ENCODE data around the gene UBASH3B.

Gene UBASH3B

DNA sequence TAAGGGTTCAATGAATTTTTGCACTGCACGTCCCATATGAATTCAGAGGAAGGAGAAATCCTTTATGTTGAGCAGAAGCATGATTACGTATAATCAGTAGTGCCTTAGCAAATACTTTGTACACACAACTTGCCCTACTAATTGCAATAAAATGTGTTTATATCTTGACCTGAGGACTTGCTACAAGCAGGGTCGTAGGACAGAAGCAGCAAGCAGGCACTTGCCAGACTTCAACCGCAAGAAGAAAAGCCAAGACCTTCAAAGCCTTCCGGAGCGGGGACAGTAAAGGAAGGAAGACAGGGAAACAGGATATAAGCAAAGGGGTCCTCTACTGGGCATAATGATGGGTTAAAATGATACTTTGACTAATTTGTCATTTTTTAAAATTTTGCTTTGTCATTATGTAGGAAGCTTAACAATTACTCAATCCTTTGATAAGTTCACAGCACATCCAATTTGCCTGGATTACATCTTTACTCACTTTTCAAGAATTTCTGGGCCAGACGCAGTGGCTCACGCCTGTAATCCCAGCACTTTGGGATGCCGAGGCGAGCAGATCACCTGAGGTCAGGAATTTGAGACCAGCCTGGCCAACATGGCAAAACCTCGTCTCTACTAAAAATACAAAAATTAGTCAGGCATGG, 23.2 kb upstream of the UBASH3B start:
- TF ChIP-seq, protein P1, sequence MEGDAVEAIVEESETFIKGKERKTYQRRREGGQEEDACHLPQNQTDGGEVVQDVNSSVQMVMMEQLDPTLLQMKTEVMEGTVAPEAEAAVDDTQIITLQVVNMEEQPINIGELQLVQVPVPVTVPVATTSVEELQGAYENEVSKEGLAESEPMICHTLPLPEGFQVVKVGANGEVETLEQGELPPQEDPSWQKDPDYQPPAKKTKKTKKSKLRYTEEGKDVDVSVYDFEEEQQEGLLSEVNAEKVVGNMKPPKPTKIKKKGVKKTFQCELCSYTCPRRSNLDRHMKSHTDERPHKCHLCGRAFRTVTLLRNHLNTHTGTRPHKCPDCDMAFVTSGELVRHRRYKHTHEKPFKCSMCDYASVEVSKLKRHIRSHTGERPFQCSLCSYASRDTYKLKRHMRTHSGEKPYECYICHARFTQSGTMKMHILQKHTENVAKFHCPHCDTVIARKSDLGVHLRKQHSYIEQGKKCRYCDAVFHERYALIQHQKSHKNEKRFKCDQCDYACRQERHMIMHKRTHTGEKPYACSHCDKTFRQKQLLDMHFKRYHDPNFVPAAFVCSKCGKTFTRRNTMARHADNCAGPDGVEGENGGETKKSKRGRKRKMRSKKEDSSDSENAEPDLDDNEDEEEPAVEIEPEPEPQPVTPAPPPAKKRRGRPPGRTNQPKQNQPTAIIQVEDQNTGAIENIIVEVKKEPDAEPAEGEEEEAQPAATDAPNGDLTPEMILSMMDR (IDR thresholded peaks at IDR 0.05; ENCODE audit: low read depth, low read length) = no peak
- no peak for DNase-seq
- Histone ChIP-seq H3K36me3 (no peaks in the 10 kb centered on the region), H3K27me3 (peaks cover 5% of the 10 kb centered on the region; the same call in 1 of the 2 replicates), H3K9me3 (no peaks in the 10 kb centered on the region), H3K4me3 (ENCODE audit: low read depth, low read length) (no peak overlapping the region), H3K4me1 (no peaks in the 10 kb centered on the region)

DNA sequence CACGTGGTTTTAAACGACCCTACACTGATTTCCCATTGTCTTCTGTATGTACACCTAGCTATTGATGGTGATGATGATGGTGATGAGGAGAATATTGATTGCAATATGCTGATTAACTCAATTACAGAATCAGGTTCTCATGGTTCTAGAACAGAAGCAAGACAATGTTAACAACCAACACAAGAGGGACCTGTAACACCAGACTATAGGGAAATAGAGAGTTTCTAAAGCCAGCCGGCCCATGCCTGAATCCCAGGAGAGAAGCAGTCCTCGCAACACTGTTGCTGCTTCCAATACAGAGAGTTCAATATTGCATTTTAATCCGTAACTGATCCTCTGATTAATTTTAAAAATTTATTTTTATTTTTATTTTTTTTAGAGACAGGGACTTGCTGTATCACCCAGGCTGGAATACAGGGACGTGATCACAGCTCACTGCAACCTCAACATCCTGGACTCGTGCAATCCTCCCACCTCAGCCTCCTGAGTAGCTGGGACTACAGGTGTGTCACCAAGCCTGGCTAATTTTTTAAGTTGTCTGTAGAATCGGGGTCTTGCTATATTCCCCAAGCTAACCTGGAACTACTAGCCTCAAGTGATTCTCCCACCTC, 22.2 kb upstream of the UBASH3B start:
- no peak overlapping the region for H3K4me3 ChIP-seq (ENCODE audit: low read depth, low read length)
- no peaks in the 10 kb centered on the region for H3K9me3 ChIP-seq
- peaks cover 5% of the 10 kb centered on the region; the same call in 1 of the 2 replicates for H3K27me3 ChIP-seq
- H3K4me1 ChIP-seq = no peaks in the 10 kb centered on the region
- DNase-seq = no peak
- no peaks in the 10 kb centered on the region for H3K36me3 ChIP-seq
- TF ChIP-seq, protein P1 (IDR thresholded peaks at IDR 0.05; ENCODE audit: low read depth, low read length) = peak; percentile 21; the same call in 1 of the 2 replicates

DNA sequence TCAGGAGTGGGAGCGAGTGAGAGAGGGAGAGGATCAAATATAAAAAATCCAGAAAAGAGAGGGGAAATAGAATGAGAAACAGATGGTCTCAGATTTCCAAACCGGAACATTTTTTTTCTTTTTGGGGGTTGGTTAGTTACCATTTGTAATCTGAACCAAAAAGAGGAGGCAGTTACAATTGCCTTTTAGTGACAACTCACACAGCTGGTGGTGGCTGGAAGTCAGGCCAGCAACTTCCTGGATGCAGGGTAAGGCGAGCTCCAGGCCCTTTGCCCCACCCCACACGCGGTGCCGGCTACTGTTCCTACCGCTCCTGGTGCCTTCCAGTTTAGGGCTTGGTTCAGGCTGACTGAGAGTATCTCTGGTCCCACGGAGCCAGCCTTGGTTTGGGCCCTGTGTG, 21.0 kb upstream of the UBASH3B start:
- Histone ChIP-seq H3K36me3 (no peaks in the 10 kb centered on the region), H3K9me3 (no peaks in the 10 kb centered on the region), H3K27me3 (peaks cover 5% of the 10 kb centered on the region; the same call in 1 of the 2 replicates), H3K4me3 (ENCODE audit: low read depth, low read length) (no peak overlapping the region), H3K4me1 (no peaks in the 10 kb centered on the region)
- DNase-seq = no peak
- TF ChIP-seq, protein P1 (IDR thresholded peaks at IDR 0.05; ENCODE audit: low read depth, low read length) = no peak

DNA sequence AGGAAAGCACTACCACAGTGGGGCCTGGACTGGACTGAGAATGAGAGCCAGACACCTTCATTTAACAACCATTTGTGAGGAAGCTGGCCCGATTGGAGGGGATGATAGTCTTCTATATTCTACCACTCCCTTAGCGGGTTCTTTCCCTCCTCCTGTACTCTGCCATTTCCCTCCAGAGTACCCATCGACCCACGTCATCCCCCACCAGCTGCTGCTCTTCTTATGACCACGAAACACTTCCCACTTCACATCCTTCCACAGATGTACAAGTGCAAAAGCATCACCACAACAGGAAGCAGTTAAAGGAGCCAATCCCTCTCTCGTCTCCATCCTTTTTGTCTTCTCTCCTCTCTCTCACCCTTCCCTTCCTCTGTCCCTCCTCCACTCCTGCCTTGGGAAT, 18.0 kb upstream of the UBASH3B start:
- H3K9me3 ChIP-seq = no peaks in the 10 kb centered on the region
- TF ChIP-seq, protein P1 (IDR thresholded peaks at IDR 0.05; ENCODE audit: low read depth, low read length) = no peak
- no peak overlapping the region for H3K4me3 ChIP-seq (ENCODE audit: low read depth, low read length)
- H3K4me1 ChIP-seq = no peaks in the 10 kb centered on the region
- H3K27me3 ChIP-seq = peaks cover 2% of the 10 kb centered on the region; the same call in 1 of the 2 replicates
- DNase-seq = no peak
- no peaks in the 10 kb centered on the region for H3K36me3 ChIP-seq

DNA sequence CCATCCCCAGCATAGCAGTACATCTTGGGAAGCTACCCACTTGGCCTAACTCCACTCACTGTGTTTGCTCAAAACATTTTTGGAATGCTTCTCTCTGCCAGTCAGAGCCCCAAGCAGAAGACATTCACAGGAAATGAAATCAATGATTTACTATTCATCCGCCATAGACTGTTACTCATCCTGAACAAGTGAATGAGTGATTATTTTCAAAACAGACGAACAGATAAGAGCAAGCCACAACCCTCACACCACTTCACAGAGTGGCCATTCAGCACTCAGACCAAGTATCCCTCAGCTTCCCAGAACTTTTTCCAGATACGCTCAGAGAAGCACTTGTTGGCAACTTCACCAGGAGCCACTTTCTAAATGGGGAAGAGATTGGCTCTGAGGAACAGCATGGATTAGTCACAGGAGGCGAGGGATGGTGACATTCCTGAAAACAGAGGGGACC, 13.0 kb upstream of the UBASH3B start:
- Histone ChIP-seq H3K9me3 (no peaks in the 10 kb centered on the region), H3K4me3 (ENCODE audit: low read depth, low read length) (no peak overlapping the region), H3K36me3 (no peaks in the 10 kb centered on the region), H3K4me1 (no peaks in the 10 kb centered on the region), H3K27me3 (no peaks in the 10 kb centered on the region)
- no peak for DNase-seq
- TF ChIP-seq, protein P1 (IDR thresholded peaks at IDR 0.05; ENCODE audit: low read depth, low read length) = no peak

DNA sequence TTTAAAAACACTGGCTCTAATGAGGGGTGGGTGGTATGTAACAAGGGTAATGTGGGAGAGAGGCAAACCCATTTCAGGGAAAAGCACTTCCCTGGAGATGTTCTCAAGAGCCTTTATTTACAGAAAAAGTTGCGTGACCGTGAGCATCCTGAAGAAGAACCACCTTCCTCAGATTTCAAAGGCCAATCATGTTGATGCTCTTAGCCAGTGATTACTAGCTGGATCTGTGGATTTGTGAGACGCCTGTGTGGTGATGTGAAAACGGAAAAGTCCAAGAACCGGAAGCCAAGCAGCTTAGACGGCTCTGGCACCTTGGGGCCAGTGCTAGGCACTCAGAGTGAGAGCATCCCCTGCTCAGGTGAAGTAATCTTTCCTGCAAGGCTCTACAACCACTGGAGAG, 12.6 kb upstream of the UBASH3B start:
- TF ChIP-seq, protein P1 (IDR thresholded peaks at IDR 0.05; ENCODE audit: low read depth, low read length) = no peak
- H3K36me3 ChIP-seq = no peaks in the 10 kb centered on the region
- no peaks in the 10 kb centered on the region for H3K4me1 ChIP-seq
- H3K27me3 ChIP-seq = no peaks in the 10 kb centered on the region
- no peaks in the 10 kb centered on the region for H3K9me3 ChIP-seq
- no peak for DNase-seq
- H3K4me3 ChIP-seq (ENCODE audit: low read depth, low read length) = no peak overlapping the region

Measured in BE2C (cell line).